NCI-H2196 (cell line): Measurements from ENCODE around the gene FAR2.

ENCODE experiments used
- DNase-seq: peaks from one replicate; lab custom pipeline; 2025; ENCODE audit not compliant: unreplicated experiment; lab: John Stamatoyannopoulos, UW

Gene FAR2

GRCh38 chr12:29201746-29202145 lies 52.7 kb downstream of the FAR2 start:
- DNase-seq = no peak

- DNase-seq = no peak
Measured at GRCh38 chr12:29204521-29204920, 55.4 kb downstream of the FAR2 start.

GRCh38 chr12:29207120-29207519 lies 58.0 kb downstream of the FAR2 start:
- no peak for DNase-seq

- no peak for DNase-seq
Measured at GRCh38 chr12:29208060-29208459, 59.0 kb downstream of the FAR2 start.

GRCh38 chr12:29208936-29209701 lies 60.0 kb downstream of the FAR2 start:
- no peak for DNase-seq

- no peak for DNase-seq
Measured at GRCh38 chr12:29211696-29212095, 62.6 kb downstream of the FAR2 start.

- DNase-seq = no peak
Measured at GRCh38 chr12:29212682-29213403, 63.8 kb downstream of the FAR2 start.

- DNase-seq = no peak
Measured at GRCh38 chr12:29216266-29216665, 67.2 kb downstream of the FAR2 start.

- no peak for DNase-seq
Measured at GRCh38 chr12:29216797-29217575, 67.9 kb downstream of the FAR2 start.

GRCh38 chr12:29220632-29221336 lies 71.7 kb downstream of the FAR2 start:
- DNase-seq = no peak

GRCh38 chr12:29222200-29222599 lies 73.1 kb downstream of the FAR2 start:
- DNase-seq = no peak

- DNase-seq = no peak
Measured at GRCh38 chr12:29223426-29223825, 74.3 kb downstream of the FAR2 start.

- no peak for DNase-seq
Measured at GRCh38 chr12:29223956-29224543, 75.0 kb downstream of the FAR2 start.

GRCh38 chr12:29224572-29224971 lies 75.5 kb downstream of the FAR2 start:
- DNase-seq = no peak

- no peak for DNase-seq
Measured at GRCh38 chr12:29225834-29226233, 76.8 kb downstream of the FAR2 start.

GRCh38 chr12:29226616-29227015 lies 77.5 kb downstream of the FAR2 start:
- DNase-seq = no peak

GRCh38 chr12:29228474-29229157 lies 79.5 kb downstream of the FAR2 start:
- no peak for DNase-seq

GRCh38 chr12:29229158-29229505 lies 80.1 kb downstream of the FAR2 start:
- no peak for DNase-seq

GRCh38 chr12:29229937-29230336 lies 80.9 kb downstream of the FAR2 start:
- no peak for DNase-seq

GRCh38 chr12:29230800-29231560 lies 81.9 kb downstream of the FAR2 start:
- no peak for DNase-seq
